ENCODE data around the gene S100A6.
"Not testable (repeated sequence)": the region's sequence is repeated elsewhere in the genome, so short reads cannot be mapped to it uniquely, and the experiment has no call there.

Gene S100A6

DNA sequence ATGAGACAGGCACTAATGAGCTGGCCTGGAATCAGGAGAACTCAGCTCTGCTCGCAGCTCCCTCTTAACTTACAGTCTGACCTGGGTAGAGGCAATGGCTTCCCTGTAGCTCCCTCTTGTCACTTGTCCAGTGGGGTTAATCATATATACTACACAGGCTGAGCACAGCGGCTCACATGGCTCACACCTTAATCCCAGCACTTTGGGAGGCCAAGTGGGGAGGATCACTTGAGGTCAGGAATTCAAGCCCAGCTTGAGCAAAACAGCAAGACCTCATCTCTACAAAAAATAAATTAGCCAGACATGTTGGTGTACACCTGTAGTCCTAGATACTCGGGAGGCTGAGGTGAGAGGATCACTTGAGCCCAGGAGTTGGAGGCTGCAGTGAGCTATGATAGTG lies 4.2 kb downstream of the S100A6 start:
- H3K4me3 ChIP-seq (ENCODE audit: low read depth, low read length), result no peak overlapping the region
- no peak for DNase-seq (ENCODE audit: low read depth, low spot score)
- in situ Hi-C loops (cut with HindIII; ENCODE audit: low sequenced_read_pairs), result no loop called here
- TF ChIP-seq, protein P1, sequence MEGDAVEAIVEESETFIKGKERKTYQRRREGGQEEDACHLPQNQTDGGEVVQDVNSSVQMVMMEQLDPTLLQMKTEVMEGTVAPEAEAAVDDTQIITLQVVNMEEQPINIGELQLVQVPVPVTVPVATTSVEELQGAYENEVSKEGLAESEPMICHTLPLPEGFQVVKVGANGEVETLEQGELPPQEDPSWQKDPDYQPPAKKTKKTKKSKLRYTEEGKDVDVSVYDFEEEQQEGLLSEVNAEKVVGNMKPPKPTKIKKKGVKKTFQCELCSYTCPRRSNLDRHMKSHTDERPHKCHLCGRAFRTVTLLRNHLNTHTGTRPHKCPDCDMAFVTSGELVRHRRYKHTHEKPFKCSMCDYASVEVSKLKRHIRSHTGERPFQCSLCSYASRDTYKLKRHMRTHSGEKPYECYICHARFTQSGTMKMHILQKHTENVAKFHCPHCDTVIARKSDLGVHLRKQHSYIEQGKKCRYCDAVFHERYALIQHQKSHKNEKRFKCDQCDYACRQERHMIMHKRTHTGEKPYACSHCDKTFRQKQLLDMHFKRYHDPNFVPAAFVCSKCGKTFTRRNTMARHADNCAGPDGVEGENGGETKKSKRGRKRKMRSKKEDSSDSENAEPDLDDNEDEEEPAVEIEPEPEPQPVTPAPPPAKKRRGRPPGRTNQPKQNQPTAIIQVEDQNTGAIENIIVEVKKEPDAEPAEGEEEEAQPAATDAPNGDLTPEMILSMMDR (IDR thresholded peaks at IDR 0.05; ENCODE audit: low read depth, low read length), result no peak

DNA sequence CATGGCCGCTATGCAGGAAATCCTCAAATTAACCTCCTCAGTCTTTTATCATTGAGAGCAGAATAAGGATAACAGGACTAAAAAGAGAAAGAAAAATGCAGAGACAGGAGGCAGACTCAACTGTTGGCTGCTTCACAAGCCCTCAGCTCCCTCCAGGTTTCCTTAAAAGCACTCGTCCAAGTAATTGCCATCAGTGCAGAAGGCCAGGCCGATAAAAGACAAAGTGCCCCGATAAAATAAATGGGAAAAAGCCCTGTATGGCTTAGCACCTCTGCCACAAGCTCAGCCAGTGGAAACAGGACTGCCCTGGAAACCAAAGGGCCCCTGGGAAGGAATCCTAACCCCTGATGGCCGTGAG lies 8.1 kb downstream of the S100A6 start:
- in situ Hi-C loops (cut with HindIII; ENCODE audit: low sequenced_read_pairs), result no loop called here

DNA sequence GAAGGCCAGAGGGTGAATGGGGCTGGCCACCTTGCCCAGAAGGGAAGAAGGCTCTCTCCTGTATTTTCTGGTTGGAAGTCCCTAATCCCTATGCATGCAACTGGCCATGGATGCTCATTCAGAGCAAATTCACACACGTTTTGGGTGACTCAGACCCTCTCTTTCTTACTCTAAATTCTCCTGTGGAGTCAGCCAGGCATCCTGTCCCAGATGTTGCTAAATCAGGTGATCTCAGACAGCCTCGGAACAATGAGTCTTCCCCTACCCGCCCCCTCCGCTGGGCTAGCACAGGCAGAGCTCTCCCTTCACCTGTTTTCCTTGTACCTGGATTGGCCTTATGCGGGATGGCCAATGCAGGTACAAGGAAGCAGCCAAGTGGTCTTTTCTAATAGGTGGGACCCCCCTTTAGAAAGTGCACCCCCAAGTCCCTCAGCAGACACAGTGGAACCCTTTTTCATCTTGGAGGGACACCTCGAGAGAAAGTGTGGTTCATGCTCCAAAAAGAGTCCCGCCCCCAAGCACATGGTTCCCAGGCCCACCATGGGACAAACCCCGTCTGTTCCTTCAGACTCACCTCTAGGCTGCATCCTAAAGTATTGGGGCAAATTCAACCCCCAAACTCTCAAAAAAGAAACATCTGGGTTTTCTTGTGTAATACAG lies 8.6 kb downstream of the S100A6 start:
- H3K4me3 ChIP-seq (ENCODE audit: low read depth, low read length), result no peak overlapping the region
- in situ Hi-C loops (cut with HindIII; ENCODE audit: low sequenced_read_pairs), result no loop called here
- DNase-seq (ENCODE audit: low read depth, low spot score), result peak; percentile 16
- TF ChIP-seq, protein P1 (IDR thresholded peaks at IDR 0.05; ENCODE audit: low read depth, low read length), result no peak

More for the DNA sequence above, 8.1 kb downstream of the S100A6 start:
- H3K4me3 ChIP-seq (ENCODE audit: low read depth, low read length), result no peak overlapping the region
- TF ChIP-seq, protein P1 (IDR thresholded peaks at IDR 0.05; ENCODE audit: low read depth, low read length), result no peak
- DNase-seq (ENCODE audit: low read depth, low spot score), result no peak

DNA sequence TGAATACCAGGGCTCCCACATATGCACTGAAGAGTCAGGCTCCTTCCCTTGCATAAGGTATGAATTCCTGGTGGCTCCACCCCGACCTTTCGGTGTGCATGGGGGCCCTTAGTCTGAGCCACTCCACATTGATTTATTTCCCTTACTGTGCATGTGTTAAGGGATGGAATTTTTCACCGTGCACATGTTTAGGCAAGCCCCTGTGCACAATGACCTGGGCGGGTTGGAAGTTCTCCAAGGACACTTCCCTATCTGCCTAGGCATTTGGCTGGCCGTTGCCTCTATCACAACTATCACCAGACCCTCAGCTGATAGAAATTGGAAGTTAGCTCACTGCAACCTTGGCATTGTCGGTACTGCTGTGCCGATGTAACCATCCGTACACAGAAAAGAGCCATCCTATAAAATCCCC lies 9.7 kb downstream of the S100A6 start:
- TF ChIP-seq, protein P1 (IDR thresholded peaks at IDR 0.05; ENCODE audit: low read depth, low read length), result no peak
- DNase-seq (ENCODE audit: low read depth, low spot score), result no peak
- in situ Hi-C loops (cut with HindIII; ENCODE audit: low sequenced_read_pairs), result no loop called here
- H3K4me3 ChIP-seq (ENCODE audit: low read depth, low read length), result no peak overlapping the region

DNA sequence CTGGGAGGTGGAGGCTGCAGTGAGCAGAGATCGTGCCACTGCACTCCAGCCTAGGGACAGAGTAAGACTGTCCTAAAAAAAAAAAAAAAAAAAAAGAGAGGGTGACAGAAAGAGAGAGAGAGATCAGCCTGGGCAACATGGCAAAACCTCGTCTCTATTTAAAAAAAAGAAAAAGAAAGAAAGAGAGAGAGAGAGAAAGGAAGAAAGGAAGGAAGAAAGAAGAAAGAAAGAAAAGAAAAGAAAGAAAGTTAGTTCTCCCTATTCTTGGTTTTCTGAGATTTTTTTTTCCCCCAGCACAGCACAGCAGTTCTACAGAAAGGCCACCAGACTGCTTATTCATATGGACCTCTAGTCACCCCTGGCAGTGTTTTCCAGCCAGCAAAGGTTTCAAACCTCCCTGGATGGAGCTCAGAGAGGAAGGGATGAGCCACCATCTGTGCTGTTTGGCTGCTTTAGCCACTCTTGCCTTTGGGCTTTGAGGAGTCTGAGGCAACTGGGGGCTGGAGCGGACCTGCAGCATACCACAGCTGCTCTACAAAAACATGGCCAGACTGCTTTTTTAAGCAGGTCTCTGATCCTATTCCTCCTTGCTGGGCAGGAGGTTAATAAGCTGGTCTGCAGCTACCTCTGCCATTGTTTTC lies 10.6 kb downstream of the S100A6 start:
- peak; percentile 49 for DNase-seq (ENCODE audit: low read depth, low spot score)
- in situ Hi-C loops (cut with HindIII; ENCODE audit: low sequenced_read_pairs), result no loop called here
- TF ChIP-seq, protein P1 (IDR thresholded peaks at IDR 0.05; ENCODE audit: low read depth, low read length), result no peak
- H3K4me3 ChIP-seq (ENCODE audit: low read depth, low read length), result no peak overlapping the region

DNA sequence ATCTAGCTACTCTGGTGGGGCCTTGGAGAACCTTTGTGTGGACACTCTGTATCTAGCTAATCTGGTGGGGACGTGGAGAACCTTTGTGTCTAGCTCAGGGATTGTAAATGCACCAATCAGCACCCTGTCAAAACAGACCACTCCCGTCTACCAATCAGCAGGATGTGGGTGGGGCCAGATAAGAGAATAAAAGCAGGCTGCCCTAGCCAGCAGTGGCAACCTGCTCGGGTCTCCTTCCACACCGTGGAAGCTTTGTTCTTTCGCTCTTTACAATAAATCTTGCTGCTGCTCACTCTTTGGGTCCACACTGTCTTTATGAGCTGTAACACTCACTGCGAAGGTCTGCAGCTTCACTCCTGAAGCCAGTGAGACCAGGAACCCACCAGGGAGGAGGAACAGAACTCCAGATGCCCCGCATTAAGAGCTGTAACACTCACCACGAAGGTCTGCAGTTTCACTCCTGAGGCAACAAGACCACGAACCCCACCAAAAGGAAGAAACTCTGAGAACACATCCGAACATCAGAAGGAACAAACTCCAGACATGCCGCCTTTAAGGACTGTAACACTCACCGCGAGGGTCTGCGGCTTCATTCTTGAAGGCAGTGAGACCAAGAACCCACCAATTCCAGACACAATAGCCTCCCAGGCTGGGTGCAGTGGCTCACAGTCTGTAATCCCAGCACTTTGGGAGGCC lies 13.3 kb downstream of the S100A6 start:
- in situ Hi-C loops (cut with HindIII; ENCODE audit: low sequenced_read_pairs); DNase-seq (ENCODE audit: low read depth, low spot score); H3K4me3 ChIP-seq (ENCODE audit: low read depth, low read length): not testable (repeated sequence)

DNA sequence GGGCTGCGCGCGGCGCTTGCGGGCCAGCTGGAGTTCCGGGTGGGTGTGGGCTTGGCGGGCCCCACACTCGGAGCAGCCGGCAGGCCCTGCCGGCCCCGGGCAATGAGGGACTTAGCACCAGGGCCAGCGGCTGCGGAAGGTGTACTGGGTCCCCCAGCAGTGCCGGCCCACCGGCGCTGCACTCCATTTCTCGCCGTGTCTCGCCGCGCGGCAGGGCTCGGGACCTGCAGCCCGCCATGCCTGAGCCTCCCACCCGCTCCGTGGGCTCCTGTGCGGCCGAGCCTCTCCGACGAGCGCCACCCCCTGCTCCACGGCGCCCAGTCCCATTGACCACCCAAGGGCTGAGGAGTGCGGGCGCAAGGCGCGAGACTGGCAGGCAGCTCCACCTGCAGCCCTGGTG lies 14.0 kb downstream of the S100A6 start:
- in situ Hi-C loops (cut with HindIII; ENCODE audit: low sequenced_read_pairs); H3K4me3 ChIP-seq (ENCODE audit: low read depth, low read length): not testable (repeated sequence)

More for the DNA sequence above, 14.0 kb downstream of the S100A6 start:
- DNase-seq (ENCODE audit: low read depth, low spot score), result not testable (repeated sequence)

All from astrocyte of the spinal cord (primary cell).